Neural progenitor cell (in vitro differentiated cells): ENCODE data around the gene CLIC4. TPM values are rescaled to one million over a fixed set of nuclear protein-coding genes. Genes with fewer than 3 reads are reported as not detected.

ENCODE experiments used
- DNase-seq: peaks from one replicate; pipeline ENCODE4 v3.0.0-alpha.2; 2016; ENCODE audit warnings: low spot score
- H2AFZ ChIP-seq: fragments of 200-600 bp; sonication (generic); replicated peaks from 2 replicates; pipeline ENCODE4 v1.6.1; 2016; ENCODE audit warnings: antibody characterized with exemption
- H3F3A ChIP-seq: fragments of 200-600 bp; sonication (generic); 2 replicates; pipeline ENCODE4 v1.6.1; 2016; ENCODE audit warnings: antibody characterized with exemption, low read depth
- H3K27ac ChIP-seq: fragments of 200-600 bp; sonication (generic); 2 replicates; pipeline ENCODE4 v1.5.1; 2016; ENCODE audit warnings: mild to moderate bottlenecking
- H3K27me3 ChIP-seq: fragments of 200-600 bp; sonication (generic); 2 replicates; pipeline ENCODE4 v1.6.1; 2016; ENCODE audit warnings: mild to moderate bottlenecking, moderate library complexity
- H3K36me3 ChIP-seq: fragments of 200-600 bp; sonication (generic); 2 replicates; pipeline ENCODE4 v1.5.1; 2016
- H3K4me1 ChIP-seq: fragments of 200-600 bp; sonication (generic); 2 replicates; pipeline ENCODE4 v1.6.1; 2016; ENCODE audit warnings: mixed run types
- H3K4me2 ChIP-seq: fragments of 200-600 bp; sonication (generic); 2 replicates; pipeline ENCODE4 v1.6.1; 2016
- H3K4me3 ChIP-seq: fragments of 200-600 bp; sonication (generic); 2 replicates; pipeline ENCODE4 v1.5.1; 2016
- H3K79me2 ChIP-seq: fragments of 200-600 bp; sonication (generic); 2 replicates; pipeline ENCODE4 v1.6.1; 2016; ENCODE audit warnings: low read depth
- H3K9ac ChIP-seq: fragments of 200-600 bp; sonication (generic); 2 replicates; pipeline ENCODE4 v1.6.1; 2016
- H3K9me3 ChIP-seq: fragments of 200-600 bp; sonication (generic); 2 replicates; pipeline ENCODE4 v1.5.1; 2016; ENCODE audit warnings: low read depth
- H4K20me1 ChIP-seq: fragments of 200-600 bp; sonication (generic); 2 replicates; pipeline ENCODE4 v1.6.1; 2016; ENCODE audit warnings: low read depth
- H3K27ac Mint-ChIP-seq: 3 replicates; pipeline ENCODE4 v1.8.0; 2021; ENCODE audit warnings: mixed read lengths
- H3K27me3 Mint-ChIP-seq: 2 replicates; pipeline ENCODE4 v1.8.0; 2022; ENCODE audit warnings: low read depth, mild to moderate bottlenecking, inconsistent platforms, moderate library complexity, mixed read lengths; ENCODE audit not compliant: insufficient read depth
- H3K36me3 Mint-ChIP-seq: 3 replicates; pipeline ENCODE4 v1.8.0; 2021; ENCODE audit warnings: mixed read lengths
- H3K4me1 Mint-ChIP-seq: 3 replicates; pipeline ENCODE4 v1.8.0; 2021; ENCODE audit warnings: mixed read lengths
- H3K4me3 Mint-ChIP-seq: 3 replicates; pipeline ENCODE4 v1.8.0; 2021; ENCODE audit warnings: mild to moderate bottlenecking, moderate library complexity, mixed read lengths
- H3K9me3 Mint-ChIP-seq: 3 replicates; pipeline ENCODE4 v1.8.0; 2020; ENCODE audit warnings: mixed read lengths
- CTCF ChIP-seq: fragments of 200-600 bp; sonication (generic); IDR thresholded peaks from 2 replicates; pipeline ENCODE4 v1.5.1; 2017; ENCODE audit warnings: antibody characterized with exemption, mild to moderate bottlenecking
- EZH2 ChIP-seq: fragments of 200-600 bp; sonication (generic); IDR thresholded peaks from 2 replicates; pipeline ENCODE4 v1.6.1; 2017; ENCODE audit warnings: antibody characterized with exemption, mild to moderate bottlenecking, moderate library complexity
- EZH2phosphoT487 ChIP-seq: fragments of 200-600 bp; sonication (generic); IDR thresholded peaks from 2 replicates; pipeline ENCODE4 v1.6.1; 2017; ENCODE audit warnings: antibody characterized with exemption
- total RNA-seq: library from RNA; depleted of rRNA; stranded (reverse); fragments of >200 nt; gene quantifications from 2 replicates; pipeline ENCODE4 v1.2.3, GENCODE V29; 2015; ENCODE audit warnings: low replicate concordance

Gene CLIC4
- total RNA-seq, 1 donor from 2014 or later: 263 TPM

- H3K27ac Mint-ChIP-seq: no peak overlapping the region
- H3K36me3 ChIP-seq: no peaks in the 10 kb centered on the region
These were observed 19.2 kb downstream of the CLIC4 start for GRCh38 chr1:24764439-24764838.

GRCh38 chr1:24764848-24765247 is 19.6 kb downstream of the CLIC4 start:
- Histone ChIP-seq H3K4me3 (no peak overlapping the region), H3K79me2 (peaks cover 100% of the 10 kb centered on the region), H2AFZ (no peak overlapping the region), H3K27me3 (no peaks in the 10 kb centered on the region), H3K9me3 (no peaks in the 10 kb centered on the region), H3F3A (no peaks in the 10 kb centered on the region), H3K27ac (no peak overlapping the region), H3K4me1 (peaks cover 10% of the 10 kb centered on the region), H3K36me3 (no peaks in the 10 kb centered on the region), H3K9ac (no peak overlapping the region), H3K4me2 (no peak overlapping the region), H4K20me1 (peaks cover 64% of the 10 kb centered on the region)
- TF ChIP-seq EZH2 (no peak), EZH2phosphoT487 (no peak), CTCF (no peak)
- Mint-ChIP-seq H3K36me3 (no peaks in the 10 kb centered on the region), H3K27me3 (no peaks in the 10 kb centered on the region), H3K27ac (no peak overlapping the region), H3K9me3 (no peaks in the 10 kb centered on the region), H3K4me1 (peaks cover 15% of the 10 kb centered on the region), H3K4me3 (no peak overlapping the region)
- no peak for DNase-seq

More at GRCh38 chr1:24764439-24764838, 19.2 kb downstream of the CLIC4 start:
- H3K4me2 ChIP-seq: no peak overlapping the region
- H3K27ac ChIP-seq: no peak overlapping the region
- TF ChIP-seq CTCF (no peak), EZH2 (no peak), EZH2phosphoT487 (no peak)
- no peak overlapping the region for H2AFZ ChIP-seq
- peaks cover 65% of the 10 kb centered on the region for H4K20me1 ChIP-seq
- no peaks in the 10 kb centered on the region for H3K9me3 Mint-ChIP-seq
- H3K27me3 Mint-ChIP-seq: no peaks in the 10 kb centered on the region
- no peaks in the 10 kb centered on the region for H3K36me3 Mint-ChIP-seq
- no peaks in the 10 kb centered on the region for H3K27me3 ChIP-seq
- H3K9ac ChIP-seq: no peak overlapping the region
- peaks cover 100% of the 10 kb centered on the region for H3K79me2 ChIP-seq
- H3K9me3 ChIP-seq: no peaks in the 10 kb centered on the region
- peaks cover 10% of the 10 kb centered on the region for H3K4me1 ChIP-seq
- no peak for DNase-seq
- peaks cover 13% of the 10 kb centered on the region for H3K4me1 Mint-ChIP-seq
- H3F3A ChIP-seq: no peaks in the 10 kb centered on the region
- no peak overlapping the region for H3K4me3 ChIP-seq
- no peak overlapping the region for H3K4me3 Mint-ChIP-seq

GRCh38 chr1:24765308-24765988 is 20.2 kb downstream of the CLIC4 start:
- H3K9ac ChIP-seq: no peak overlapping the region
- no peaks in the 10 kb centered on the region for H3K27me3 ChIP-seq
- Mint-ChIP-seq H3K9me3 (no peaks in the 10 kb centered on the region), H3K4me1 (peaks cover 15% of the 10 kb centered on the region), H3K27ac (no peak overlapping the region), H3K27me3 (no peaks in the 10 kb centered on the region), H3K36me3 (no peaks in the 10 kb centered on the region), H3K4me3 (no peak overlapping the region)
- peaks cover 8% of the 10 kb centered on the region for H3K4me1 ChIP-seq
- H3K9me3 ChIP-seq: no peaks in the 10 kb centered on the region
- DNase-seq: no peak
- H3K36me3 ChIP-seq: no peaks in the 10 kb centered on the region
- H4K20me1 ChIP-seq: peaks cover 64% of the 10 kb centered on the region
- H3K27ac ChIP-seq: no peak overlapping the region
- H3K79me2 ChIP-seq: peaks cover 100% of the 10 kb centered on the region
- no peak overlapping the region for H2AFZ ChIP-seq
- no peaks in the 10 kb centered on the region for H3F3A ChIP-seq
- no peak overlapping the region for H3K4me3 ChIP-seq
- no peak overlapping the region for H3K4me2 ChIP-seq
- TF ChIP-seq EZH2 (no peak), EZH2phosphoT487 (no peak), CTCF (no peak)
